Prostate gland (tissue), 2 donors: Measurements from ENCODE around the gene NTN5. TPM values are rescaled to one million over a fixed set of nuclear protein-coding genes. Genes with fewer than 3 reads are reported as not detected.

Experiments
- DNase-seq: peaks from one replicate; pipeline ENCODE4 v3.0.0-alpha.2; 2019; ENCODE audit warnings: low spot score
- H3K27ac ChIP-seq, 2 donors: fragments of 200-600 bp; sonication (generic); 2 replicates each; pipeline ENCODE4 v1.5.1; 2017 to 2019
- H3K27me3 ChIP-seq: fragments of 200-600 bp; sonication (generic); replicated peaks from 2 replicates; pipeline ENCODE4 v1.5.1; 2019; ENCODE audit not compliant: insufficient read depth
- H3K36me3 ChIP-seq, 2 donors: fragments of 200-600 bp; sonication (generic); 1 replicate in 1 of 2; 2 replicates in 1 of 2; pipeline versions ENCODE4 v1.5.1 to v1.8.1; 2017 to 2019
- H3K4me1 ChIP-seq: fragments of 200-600 bp; sonication (generic); replicated peaks from 2 replicates; pipeline ENCODE4 v1.5.1; 2019
- H3K4me3 ChIP-seq, 2 donors: fragments of 200-600 bp; sonication (generic); 2 replicates each; pipeline ENCODE4 v1.5.1; 2017 to 2019
- H3K9me3 ChIP-seq: fragments of 200-600 bp; sonication (generic); 2 replicates; pipeline ENCODE4 v1.5.1; 2017
- POLR2A ChIP-seq: fragments of 450-650 bp; IDR thresholded peaks from one replicate; pipeline ENCODE4 v1.6.1; 2016; ENCODE audit warnings: antibody characterized with exemption, mild to moderate bottlenecking
- POLR2AphosphoS5 ChIP-seq: sonication (generic); formaldehyde crosslinking; IDR thresholded peaks from one replicate; pipeline ENCODE4 v1.6.1; 2017; ENCODE audit warnings: antibody characterized with exemption
- WGBS: methylation state at CpG from one replicate; pipeline ENCODE4 v1.1.5; 2018; 5-methylcytosine and 5-hydroxymethylcytosine counted together
- intact Hi-C: fragments of 100-400 bp; cut with DNase I; formaldehyde crosslinking; loops from one replicate; pipeline ENCODE4 v1.14.2; 2022
- total RNA-seq, 2 donors: library from RNA; depleted of rRNA; stranded (reverse); fragments of >200 nt; gene quantifications; one replicate each; pipeline ENCODE4 v1.1.0, GENCODE V29; 2016
- TF ChIP-seq, protein P1 (sequence below), 4 experiments: fragments of 200-600 bp in 2 of 4; fragments of 450-650 bp in 2 of 4; sonication (generic) in 2 of 4; IDR thresholded peaks; 1 replicate in 3 of 4; 2 replicates in 1 of 4; pipeline ENCODE4 v1.5.1; 2016 to 2019; ENCODE audit warnings: antibody characterized with exemption in 4 of 4, mild to moderate bottlenecking in 2 of 4, moderate library complexity in 2 of 4

Gene NTN5
- total RNA-seq, 2 donors from 2014 or later: 0.91 to 2.6 TPM

GRCh38 chr19:48678201-48678600 is 5.4 kb upstream of the NTN5 start:
- 84% methylated on average over 4 of the region's 4 CpGs for WGBS
- no peaks in the 10 kb centered on the region for H3K27me3 ChIP-seq
- DNase-seq: no peak
- no peak overlapping the region for H3K4me3 ChIP-seq
- TF ChIP-seq POLR2A (no peak), POLR2AphosphoS5 (no peak)
- TF ChIP-seq, protein P1, sequence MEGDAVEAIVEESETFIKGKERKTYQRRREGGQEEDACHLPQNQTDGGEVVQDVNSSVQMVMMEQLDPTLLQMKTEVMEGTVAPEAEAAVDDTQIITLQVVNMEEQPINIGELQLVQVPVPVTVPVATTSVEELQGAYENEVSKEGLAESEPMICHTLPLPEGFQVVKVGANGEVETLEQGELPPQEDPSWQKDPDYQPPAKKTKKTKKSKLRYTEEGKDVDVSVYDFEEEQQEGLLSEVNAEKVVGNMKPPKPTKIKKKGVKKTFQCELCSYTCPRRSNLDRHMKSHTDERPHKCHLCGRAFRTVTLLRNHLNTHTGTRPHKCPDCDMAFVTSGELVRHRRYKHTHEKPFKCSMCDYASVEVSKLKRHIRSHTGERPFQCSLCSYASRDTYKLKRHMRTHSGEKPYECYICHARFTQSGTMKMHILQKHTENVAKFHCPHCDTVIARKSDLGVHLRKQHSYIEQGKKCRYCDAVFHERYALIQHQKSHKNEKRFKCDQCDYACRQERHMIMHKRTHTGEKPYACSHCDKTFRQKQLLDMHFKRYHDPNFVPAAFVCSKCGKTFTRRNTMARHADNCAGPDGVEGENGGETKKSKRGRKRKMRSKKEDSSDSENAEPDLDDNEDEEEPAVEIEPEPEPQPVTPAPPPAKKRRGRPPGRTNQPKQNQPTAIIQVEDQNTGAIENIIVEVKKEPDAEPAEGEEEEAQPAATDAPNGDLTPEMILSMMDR (IDR thresholded peaks at IDR 0.05): no peak
- intact Hi-C loops: loop anchor here (10.0 kb wide), 1 partner anchor 57 kb away; no protein-coding TSS in a partner anchor
- H3K9me3 ChIP-seq: no peaks in the 10 kb centered on the region
- no peak overlapping the region for H3K27ac ChIP-seq
- H3K4me1 ChIP-seq: no peaks in the 10 kb centered on the region
- H3K36me3 ChIP-seq: no peaks in the 10 kb centered on the region

GRCh38 chr19:48676887-48677286 is 4.1 kb upstream of the NTN5 start:
- no peak for DNase-seq

DNA sequence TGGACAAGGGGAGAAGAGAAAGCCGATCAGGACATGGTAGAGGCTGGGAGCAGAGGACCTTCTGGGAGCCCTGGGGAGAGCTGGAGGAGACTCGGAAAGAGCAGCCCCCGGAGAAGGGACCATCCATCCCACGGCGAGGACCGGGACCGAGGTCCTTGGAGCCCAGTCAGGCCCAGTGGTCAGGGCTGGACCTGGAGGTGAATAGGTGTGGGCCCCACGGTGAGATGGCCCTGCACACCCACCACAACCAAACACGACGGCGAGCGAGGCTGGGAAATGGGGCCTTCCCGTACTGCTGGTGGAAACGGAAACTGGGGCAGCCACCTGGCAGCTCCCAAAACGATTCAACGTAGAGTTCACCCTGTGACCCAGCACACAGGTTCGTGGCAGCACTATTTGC is 3.7 kb upstream of the NTN5 start:
- H3K27ac ChIP-seq: no peak overlapping the region
- DNase-seq: no peak
- TF ChIP-seq, protein P1 (IDR thresholded peaks at IDR 0.05): no peak
- no peak for TF ChIP-seq POLR2AphosphoS5
- TF ChIP-seq POLR2A: no peak
- H3K36me3 ChIP-seq: no peaks in the 10 kb centered on the region
- no peaks in the 10 kb centered on the region for H3K4me1 ChIP-seq
- H3K9me3 ChIP-seq: no peaks in the 10 kb centered on the region
- WGBS: 89% methylated on average over 17 of the region's 17 CpGs
- intact Hi-C loops: loop anchor here (10.0 kb wide), 1 partner anchor 58 kb away; no protein-coding TSS in a partner anchor
- H3K27me3 ChIP-seq: no peaks in the 10 kb centered on the region
- H3K4me3 ChIP-seq: no peak overlapping the region

More at GRCh38 chr19:48676887-48677286, 4.1 kb upstream of the NTN5 start:
- 92% methylated on average over 13 of the region's 13 CpGs for WGBS
- intact Hi-C loops: loop anchor here (10.0 kb wide), 1 partner anchor 58 kb away; no protein-coding TSS in a partner anchor
- TF ChIP-seq, protein P1 (IDR thresholded peaks at IDR 0.05): no peak
- TF ChIP-seq POLR2AphosphoS5 (no peak), POLR2A (no peak)
- Histone ChIP-seq H3K36me3 (no peaks in the 10 kb centered on the region), H3K27ac (no peak overlapping the region), H3K9me3 (no peaks in the 10 kb centered on the region), H3K4me1 (no peaks in the 10 kb centered on the region), H3K4me3 (no peak overlapping the region), H3K27me3 (no peaks in the 10 kb centered on the region)

DNA sequence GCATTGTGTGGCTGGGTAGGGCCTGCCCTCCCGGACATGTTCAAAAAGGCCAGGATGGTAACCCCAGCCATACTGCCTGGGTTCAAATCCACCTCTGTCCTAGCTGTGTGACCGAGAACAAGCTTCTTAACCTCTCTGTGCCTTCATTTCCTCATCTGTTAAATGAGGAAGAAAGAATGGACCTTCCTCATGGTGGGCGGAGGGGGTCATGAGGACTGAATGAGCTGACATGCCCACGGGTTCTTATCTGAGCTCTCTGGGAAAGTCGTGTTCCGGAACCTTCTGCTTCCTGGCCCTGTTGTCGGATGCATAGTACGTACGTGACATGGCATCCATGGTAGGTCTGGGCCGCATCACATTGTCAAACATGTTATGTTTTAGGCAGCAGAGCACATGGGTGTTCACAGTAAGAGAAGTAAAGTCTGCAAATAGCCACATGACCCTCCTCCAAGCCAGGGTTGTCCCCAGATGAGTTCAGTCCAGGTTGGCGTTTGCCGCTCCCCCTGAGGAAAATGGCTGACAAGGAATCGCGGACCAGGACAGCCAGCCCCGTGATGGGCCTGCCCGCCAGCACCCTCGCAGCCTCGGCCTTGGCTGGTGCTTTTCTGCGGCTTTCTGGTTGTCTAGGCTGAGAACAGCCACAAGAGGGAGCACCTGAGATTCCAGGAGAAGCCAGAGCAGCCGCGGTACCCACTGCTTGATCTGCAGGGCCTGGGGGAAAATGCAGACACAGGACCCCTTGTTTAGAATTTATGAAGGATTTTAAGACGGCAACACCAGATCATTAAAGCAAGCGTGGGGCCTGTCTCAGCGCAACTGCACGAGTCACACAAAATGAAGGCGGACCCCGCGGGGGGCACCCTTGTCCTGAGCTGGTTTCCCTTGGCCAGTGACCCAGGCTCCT is 2.4 kb upstream of the NTN5 start:
- Histone ChIP-seq H3K4me1 (no peaks in the 10 kb centered on the region), H3K9me3 (no peaks in the 10 kb centered on the region), H3K27me3 (no peaks in the 10 kb centered on the region), H3K27ac (no peak overlapping the region), H3K36me3 (no peaks in the 10 kb centered on the region), H3K4me3 (no peak overlapping the region)
- peak; percentile 84 for DNase-seq
- intact Hi-C loops: loop anchor here (10.0 kb wide), 1 partner anchor 60 kb away; no protein-coding TSS in a partner anchor
- TF ChIP-seq POLR2AphosphoS5: peak; percentile 59
- TF ChIP-seq, protein P1 (IDR thresholded peaks at IDR 0.05): peak; percentile 74 to 90 (median 84)
- TF ChIP-seq POLR2A: no peak
- 37% methylated on average over 28 of the region's 28 CpGs for WGBS
